ENCODE results near the gene CACNB4. TPM values are rescaled to one million over a fixed set of nuclear protein-coding genes. Genes with fewer than 3 reads are reported as not detected.

Gene CACNB4
- total and polyA plus RNA-seq, 2 of the 4 experiments (the other 2 are of a cell fraction) = 0.12 to 0.36 TPM

DNA sequence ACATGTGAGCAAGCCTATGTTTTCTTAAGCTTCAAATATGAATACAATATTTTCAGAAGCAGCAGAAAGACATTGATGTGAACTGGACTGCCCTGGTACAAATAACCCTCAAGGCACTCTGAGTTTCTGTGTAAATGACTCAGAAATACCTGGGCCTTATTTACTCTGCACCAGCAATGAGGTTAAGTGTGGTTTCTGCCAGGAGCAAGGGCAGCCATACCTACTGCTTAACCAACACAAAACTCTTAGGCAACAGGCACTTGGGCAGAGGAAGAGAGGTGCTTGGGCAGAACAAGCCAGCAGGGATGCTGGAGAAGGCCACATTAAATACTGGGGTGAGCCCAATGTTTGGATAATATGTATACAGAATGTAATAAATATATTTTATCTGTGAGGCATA, 241.2 kb downstream of the CACNB4 start:
- Histone ChIP-seq H3K18ac (ENCODE audit: low read depth, low read length) (no peak overlapping the region), H3K36me3 (ENCODE audit: control insufficient read depth, insufficient read depth, low read length) (no peaks in the 10 kb centered on the region), H3K27me3 (ENCODE audit: control insufficient read depth, insufficient read depth, low read length) (no peaks in the 10 kb centered on the region), H4K20me1 (ENCODE audit: insufficient read depth, low read length) (no peaks in the 10 kb centered on the region), H3K4ac (ENCODE audit: low read depth, low read length) (no peak overlapping the region), H2BK20ac (ENCODE audit: low read depth, low read length) (no peak overlapping the region), H2BK15ac (ENCODE audit: low read depth, low read length) (no peak overlapping the region), H4K91ac (ENCODE audit: insufficient read depth, low read depth, low read length) (no peak overlapping the region), H4K5ac (ENCODE audit: low read depth, low read length) (no peak overlapping the region), H3K9me3 (ENCODE audit: control insufficient read depth, insufficient read depth, low read length) (no peaks in the 10 kb centered on the region), H3K4me3 (ENCODE audit: insufficient read depth, low read depth, low read length) (no peak overlapping the region), H3K9me1 (ENCODE audit: insufficient read depth, low read length) (no peaks in the 10 kb centered on the region), H2BK5ac (ENCODE audit: low read depth, low read length, poor library complexity, severe bottlenecking) (no peak overlapping the region), H2AK5ac (ENCODE audit: low read depth, low read length) (no peak overlapping the region), H3K56ac (ENCODE audit: extremely low read depth, insufficient read depth, low read length) (no peak overlapping the region), H3K27ac (ENCODE audit: insufficient read depth, low read length) (no peak overlapping the region), H2BK120ac (ENCODE audit: low read depth, low read length) (no peak overlapping the region), H3K14ac (replicated peaks; ENCODE audit: low read depth, low read length) (no peak overlapping the region), H3K4me2 (ENCODE audit: low read depth, low read length) (no peak overlapping the region), H3K23ac (ENCODE audit: low read depth, low read length) (no peak overlapping the region), H3K79me1 (ENCODE audit: low read depth in 1 of 2, low read length in 2 of 2) (no peaks in the 10 kb centered on the region), H3K4me1 (ENCODE audit: control insufficient read depth, insufficient read depth, low read length) (no peaks in the 10 kb centered on the region), H3K9ac (ENCODE audit: low read depth, low read length) (no peak overlapping the region), H2AFZ (replicated peaks; ENCODE audit: low read length, poor library complexity) (no peak overlapping the region), H2AK9ac (replicated peaks; ENCODE audit: low read depth, low read length, poor library complexity) (no peak overlapping the region), H4K8ac (ENCODE audit: low read depth in 2 of 2, low read length in 2 of 2) (no peak overlapping the region)
- ATAC-seq (ENCODE audit: low read depth) = no peak
- CTCF ChIA-PET = no interaction called here
- dilution Hi-C loops (cut with HindIII; ENCODE audit: low sequenced_read_pairs, unreplicated experiment) = no loop called here
- BruUV-seq (replicated peaks) = no TSS peak
- TF ChIP-seq, protein P1, sequence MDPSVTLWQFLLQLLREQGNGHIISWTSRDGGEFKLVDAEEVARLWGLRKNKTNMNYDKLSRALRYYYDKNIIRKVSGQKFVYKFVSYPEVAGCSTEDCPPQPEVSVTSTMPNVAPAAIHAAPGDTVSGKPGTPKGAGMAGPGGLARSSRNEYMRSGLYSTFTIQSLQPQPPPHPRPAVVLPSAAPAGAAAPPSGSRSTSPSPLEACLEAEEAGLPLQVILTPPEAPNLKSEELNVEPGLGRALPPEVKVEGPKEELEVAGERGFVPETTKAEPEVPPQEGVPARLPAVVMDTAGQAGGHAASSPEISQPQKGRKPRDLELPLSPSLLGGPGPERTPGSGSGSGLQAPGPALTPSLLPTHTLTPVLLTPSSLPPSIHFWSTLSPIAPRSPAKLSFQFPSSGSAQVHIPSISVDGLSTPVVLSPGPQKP (IDR thresholded peaks at IDR 0.05; ENCODE audit: borderline replicate concordance, low read depth, low read length) = no peak
- no peak for TF ChIP-seq RFX5 (IDR thresholded peaks at IDR 0.05; ENCODE audit: low read depth, low read length)
- no peak for TF ChIP-seq POLR2A (IDR thresholded peaks at IDR 0.05; ENCODE audit: low read depth, low read length)
- no peak for TF ChIP-seq CEBPB (IDR thresholded peaks at IDR 0.05; ENCODE audit: low read depth, low read length)
- TF ChIP-seq SMC3 (IDR thresholded peaks at IDR 0.05; ENCODE audit: low read depth, low read length) = no peak
- no peak for TF ChIP-seq MAFK (IDR thresholded peaks at IDR 0.05; ENCODE audit: low read depth, low read length)
- TF ChIP-seq, protein P2, sequence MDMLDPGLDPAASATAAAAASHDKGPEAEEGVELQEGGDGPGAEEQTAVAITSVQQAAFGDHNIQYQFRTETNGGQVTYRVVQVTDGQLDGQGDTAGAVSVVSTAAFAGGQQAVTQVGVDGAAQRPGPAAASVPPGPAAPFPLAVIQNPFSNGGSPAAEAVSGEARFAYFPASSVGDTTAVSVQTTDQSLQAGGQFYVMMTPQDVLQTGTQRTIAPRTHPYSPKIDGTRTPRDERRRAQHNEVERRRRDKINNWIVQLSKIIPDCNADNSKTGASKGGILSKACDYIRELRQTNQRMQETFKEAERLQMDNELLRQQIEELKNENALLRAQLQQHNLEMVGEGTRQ (IDR thresholded peaks at IDR 0.05; ENCODE audit: low read depth, low read length) = no peak
- no peak for TF ChIP-seq CHD1 (IDR thresholded peaks at IDR 0.05; ENCODE audit: low read depth, low read length)
- no peak for TF ChIP-seq MXI1 (IDR thresholded peaks at IDR 0.05; ENCODE audit: borderline replicate concordance, low read depth, low read length)
- TF ChIP-seq RCOR1 (IDR thresholded peaks at IDR 0.05; ENCODE audit: insufficient replicate concordance, low read length) = no peak
- TF ChIP-seq FOS (IDR thresholded peaks at IDR 0.05; ENCODE audit: low read depth, low read length) = no peak
- DNase-seq = no peak
- intact Hi-C loops (cut with micrococcal nuclease) = no loop called here
- in situ Hi-C loops (cut with MboI; ENCODE audit: low sequenced_read_pairs) = no loop called here
- POLR2A ChIA-PET (ENCODE audit: unreplicated experiment) = no interaction called here
